IPS-NIHi7 (cell line): ENCODE measurements around the gene TBC1D16.
"Not testable (repeated sequence)": the region's sequence is repeated elsewhere in the genome, so short reads cannot be mapped to it uniquely, and the experiment has no call there.

Experiments
- DNase-seq: peaks from one replicate; pipeline ENCODE4 v3.0.0; 2012; ENCODE audit warnings: mixed read lengths; ENCODE audit errors: extremely low spot score

Gene TBC1D16

GRCh38 chr17:80002690-80003490, 32.8 kb downstream of the TBC1D16 start:
- DNase-seq: no peak

- DNase-seq: no peak
Observed at GRCh38 chr17:80002070-80002641, 33.5 kb downstream of the TBC1D16 start.

GRCh38 chr17:80000981-80001775, 34.5 kb downstream of the TBC1D16 start:
- DNase-seq: no peak

GRCh38 chr17:80000136-80000535, 35.5 kb downstream of the TBC1D16 start:
- no peak for DNase-seq

- DNase-seq: no peak
Observed at GRCh38 chr17:79997011-79997660, 38.5 kb downstream of the TBC1D16 start.

GRCh38 chr17:79996291-79996690, 39.4 kb downstream of the TBC1D16 start:
- no peak for DNase-seq

GRCh38 chr17:79995696-79996095, 40.0 kb downstream of the TBC1D16 start:
- DNase-seq: no peak

GRCh38 chr17:79994602-79995001, 41.1 kb downstream of the TBC1D16 start:
- DNase-seq: no peak

- DNase-seq: not testable (repeated sequence)
Observed at GRCh38 chr17:79994228-79994569, 41.5 kb downstream of the TBC1D16 start.

- DNase-seq: peak; percentile 70
Observed at GRCh38 chr17:79993390-79994227, 42.1 kb downstream of the TBC1D16 start.

GRCh38 chr17:79992649-79993389, 42.9 kb downstream of the TBC1D16 start:
- no peak for DNase-seq

GRCh38 chr17:79991924-79992648, 43.6 kb downstream of the TBC1D16 start:
- DNase-seq: no peak

- DNase-seq: peak; percentile 93
Observed at GRCh38 chr17:79991140-79991923, 44.3 kb downstream of the TBC1D16 start.

- DNase-seq: no peak
Observed at GRCh38 chr17:79990704-79991103, 45.0 kb downstream of the TBC1D16 start.

GRCh38 chr17:79990051-79990592, 45.5 kb downstream of the TBC1D16 start:
- DNase-seq: no peak

GRCh38 chr17:79989106-79989835, 46.4 kb downstream of the TBC1D16 start:
- DNase-seq: no peak

- DNase-seq: no peak
Observed at GRCh38 chr17:79988185-79988971, 47.3 kb downstream of the TBC1D16 start.

GRCh38 chr17:79987935-79988184, 47.8 kb downstream of the TBC1D16 start:
- DNase-seq: no peak
